NCI-H2227 (cell line): ENCODE data around the gene SUMF1.
A peak's percentile ranks its signal among the peaks of the same experiment; 100 is the strongest.

Experiments
- DNase-seq: peaks from one replicate; lab custom pipeline; 2025; ENCODE audit not compliant: unreplicated experiment; lab: John Stamatoyannopoulos, UW

SUMF1 gene

GRCh38 chr3:4497843-4498324 is 30.8 kb upstream of the SUMF1 start:
- no peak for DNase-seq

- no peak for DNase-seq
These were observed 30.1 kb upstream of the SUMF1 start for GRCh38 chr3:4497005-4497692.

GRCh38 chr3:4496087-4496452 is 29.0 kb upstream of the SUMF1 start:
- DNase-seq, result no peak

- DNase-seq, result no peak
These were observed 28.4 kb upstream of the SUMF1 start for GRCh38 chr3:4495294-4496086.

- DNase-seq, result no peak
These were observed 27.8 kb upstream of the SUMF1 start for GRCh38 chr3:4494895-4495264.

- DNase-seq, result peak; percentile 7
These were observed 27.1 kb upstream of the SUMF1 start for GRCh38 chr3:4493941-4494894.

GRCh38 chr3:4493014-4493940 is 26.2 kb upstream of the SUMF1 start, which contains the start of gene ITPR1:
TSS of gene ITPR1 (plus strand) at chr3:4493348. CDS start at chr3:4516492, 23,144 bp downstream.
- DNase-seq, result peak; percentile 96

GRCh38 chr3:4492208-4493013 is 25.3 kb upstream of the SUMF1 start:
- peak; percentile 71 for DNase-seq

GRCh38 chr3:4491855-4492207 is 24.8 kb upstream of the SUMF1 start:
- DNase-seq, result no peak

GRCh38 chr3:4478261-4478660 is 11.2 kb upstream of the SUMF1 start:
- no peak for DNase-seq

- no peak for DNase-seq
These were observed 9.4 kb upstream of the SUMF1 start for GRCh38 chr3:4476496-4476895.

- DNase-seq, result no peak
These were observed 8.7 kb upstream of the SUMF1 start for GRCh38 chr3:4475804-4476203.

GRCh38 chr3:4474683-4475490 is 7.8 kb upstream of the SUMF1 start:
- no peak for DNase-seq

- no peak for DNase-seq
These were observed 5.7 kb upstream of the SUMF1 start for GRCh38 chr3:4472766-4473165.

- DNase-seq, result no peak
These were observed 5.2 kb upstream of the SUMF1 start for GRCh38 chr3:4472312-4472711.

GRCh38 chr3:4471907-4472306 is 4.8 kb upstream of the SUMF1 start:
- no peak for DNase-seq

GRCh38 chr3:4467522-4467867 is 426 bp upstream of the SUMF1 start:
- no peak for DNase-seq

- DNase-seq, result no peak
These were observed 2.5 kb downstream of the SUMF1 start for GRCh38 chr3:4464576-4464975.
